Stimulated activated CD4-positive, alpha-beta T cell treated with anti-CD3 and anti-CD28 coated beads, Interleukin-2, amount 100 ng/mL, for 24 hours (primary cell): ENCODE data around the gene R3HDM4.
A peak's percentile ranks its signal among the peaks of the same experiment; 100 is the strongest.
"Not testable (repeated sequence)": the region's sequence is repeated elsewhere in the genome, so short reads cannot be mapped to it uniquely, and the experiment has no call there.

Source experiments
- DNase-seq, 2 donors: peaks; one replicate each; pipeline ENCODE4 v3.0.0-alpha.2; 2020

The R3HDM4 gene

GRCh38 chr19:913080-913748, at the start of gene R3HDM4:
Gene R3HDM4 (minus strand): TSS chr19:913219. CDS start chr19:913157, 62 bp downstream.
- DNase-seq: peak; percentile 84 to 89

DNA sequence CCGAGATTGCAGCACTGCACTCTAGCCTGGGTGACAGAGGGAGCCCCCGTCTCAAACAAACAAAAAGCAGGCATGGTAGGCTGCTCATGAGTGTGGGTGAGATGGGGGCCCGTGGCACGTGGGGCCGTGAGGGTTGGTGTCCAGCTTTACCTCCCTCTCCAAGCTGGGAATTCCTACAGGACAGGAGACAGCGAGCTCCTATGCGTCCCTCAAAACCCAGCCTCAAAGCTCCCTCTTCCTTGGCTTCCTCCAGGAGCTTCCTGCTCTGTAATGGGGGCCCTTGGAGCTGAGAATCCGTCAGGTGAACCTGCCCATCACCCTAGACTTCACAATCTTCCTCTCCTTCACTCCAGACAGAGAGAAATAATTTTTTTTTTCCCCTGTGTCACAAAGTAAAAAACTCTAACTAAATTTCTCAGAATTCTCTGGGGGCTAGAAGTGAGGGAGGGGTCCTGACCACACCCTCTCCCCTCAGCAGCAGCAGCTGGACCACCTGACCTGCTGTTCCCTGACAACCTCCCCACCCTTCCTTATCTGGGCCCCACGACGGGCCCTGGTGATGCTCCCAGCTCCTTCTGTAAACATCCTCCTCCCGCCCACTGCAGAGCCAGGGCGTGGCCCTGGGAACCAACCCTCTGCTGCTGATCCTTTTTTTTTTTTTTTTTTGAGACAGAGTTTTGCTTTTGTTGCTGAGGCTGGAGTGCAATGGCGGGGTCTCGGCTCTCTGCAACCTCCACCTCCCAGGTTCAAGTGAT, 49.0 kb upstream of the R3HDM4 start:
- DNase-seq: no peak

- no peak for DNase-seq
Observed at GRCh38 chr19:960601-960938, 47.6 kb upstream of the R3HDM4 start.

DNA sequence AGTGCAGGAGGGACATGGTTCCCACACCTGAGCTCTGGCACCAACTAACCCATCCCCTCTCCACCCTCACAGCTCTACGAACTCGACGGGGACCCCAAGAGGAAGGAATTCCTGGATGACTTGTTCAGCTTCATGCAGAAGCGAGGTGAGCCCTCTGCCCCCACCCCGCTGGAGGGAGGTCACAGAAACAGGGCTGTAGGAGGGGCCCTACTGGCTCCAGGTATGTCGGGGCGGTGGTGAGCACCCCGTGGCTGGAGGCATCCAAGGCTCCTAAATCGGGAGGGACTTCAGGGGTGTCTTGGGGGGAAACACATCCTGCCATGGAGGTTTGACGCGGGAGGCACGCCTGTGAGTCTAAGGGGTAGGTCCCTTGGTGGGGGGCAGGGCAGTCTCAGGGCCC, 47.0 kb upstream of the R3HDM4 start:
- no peak for DNase-seq

DNA sequence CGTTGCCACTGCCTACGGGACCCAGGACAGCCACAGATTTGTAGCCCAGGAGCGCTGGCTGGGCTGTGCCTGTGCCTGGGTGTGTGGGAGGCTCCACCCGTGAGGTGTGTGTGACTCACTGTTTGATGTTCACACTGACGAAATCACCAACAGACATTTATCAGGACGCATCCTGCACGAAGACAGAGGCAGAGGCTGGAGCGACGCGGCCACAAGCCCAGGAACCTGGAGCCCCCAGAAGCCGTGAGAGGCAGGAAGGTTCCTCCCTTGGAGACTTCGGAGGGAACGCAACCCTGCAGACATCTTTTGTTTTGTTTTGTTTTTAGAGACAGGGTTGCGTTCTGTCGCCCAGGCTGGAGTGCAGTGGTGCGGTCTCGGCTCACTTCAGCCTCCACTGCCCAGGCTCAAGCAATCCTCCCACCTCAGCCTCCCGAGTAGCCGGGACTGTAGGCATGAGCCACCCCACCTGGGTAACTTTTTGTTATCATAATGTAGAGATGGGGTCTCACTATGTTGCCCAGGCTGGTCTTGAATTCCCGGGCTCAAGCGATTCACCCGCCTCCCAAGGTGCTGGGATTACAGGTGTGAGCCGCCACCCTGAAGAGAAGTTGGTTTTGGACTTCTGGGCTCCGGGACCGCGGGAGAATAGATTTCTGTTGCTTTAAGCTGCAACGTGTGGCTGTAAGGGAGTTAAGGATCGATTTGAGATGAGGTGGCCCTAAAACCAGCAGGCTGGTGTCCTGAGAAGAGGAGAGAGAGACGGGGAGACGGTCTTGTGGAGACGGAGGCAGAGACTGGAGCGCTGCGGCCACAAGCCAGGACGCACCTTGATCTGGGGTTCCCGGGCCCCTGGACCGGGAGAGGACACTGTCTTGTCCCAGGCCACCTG, 46.2 kb upstream of the R3HDM4 start:
- peak; percentile 52 to 53 for DNase-seq

- not testable (repeated sequence) for DNase-seq
Observed at GRCh38 chr19:957578-957977, 44.6 kb upstream of the R3HDM4 start.

- no peak for DNase-seq
Observed at GRCh38 chr19:956766-957440, 43.9 kb upstream of the R3HDM4 start.

- no peak for DNase-seq
Observed at GRCh38 chr19:955803-956765, 43.1 kb upstream of the R3HDM4 start.

DNA sequence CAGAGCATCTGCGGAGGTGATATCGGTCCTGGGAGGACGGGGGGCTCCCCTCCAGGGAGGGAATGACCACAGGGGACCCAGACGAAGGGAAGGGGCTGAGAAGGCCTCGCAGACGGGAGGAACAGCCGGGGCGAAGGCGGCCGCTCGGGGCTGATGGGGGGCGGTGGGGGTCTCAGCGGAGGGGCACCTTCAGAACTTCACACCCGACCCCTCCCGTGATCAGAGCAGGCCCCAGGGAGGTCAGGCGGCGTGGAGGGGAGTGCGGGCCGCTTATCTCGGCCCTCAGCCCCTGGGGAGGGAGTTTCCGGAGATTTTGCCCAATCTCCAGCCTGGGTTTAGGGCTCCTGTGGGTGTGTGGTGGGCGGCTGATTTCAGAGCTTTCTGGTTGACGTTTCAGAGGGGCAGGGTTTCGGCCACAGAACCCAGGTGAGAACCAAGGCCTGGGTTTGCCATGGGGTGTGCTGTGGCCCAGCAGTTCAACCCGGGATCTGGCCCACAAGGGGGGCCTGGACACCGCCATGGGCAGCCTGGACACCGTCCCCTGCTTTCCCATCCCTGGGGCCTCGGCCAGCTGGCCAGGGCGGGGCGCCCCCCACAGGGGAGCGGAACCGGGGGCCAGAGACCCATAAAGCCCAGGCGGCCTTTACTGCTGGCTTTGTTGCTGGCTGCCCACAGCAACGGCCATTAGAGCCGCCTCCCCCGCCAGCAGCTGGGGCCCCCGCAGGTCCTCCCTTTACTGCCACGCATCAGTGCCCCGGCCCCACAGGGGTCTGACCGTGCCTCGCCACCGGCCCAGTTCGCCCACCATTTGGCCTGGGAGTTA, 41.9 kb upstream of the R3HDM4 start:
- DNase-seq: no peak

GRCh38 chr19:954272-954671, 41.3 kb upstream of the R3HDM4 start:
- no peak for DNase-seq

DNA sequence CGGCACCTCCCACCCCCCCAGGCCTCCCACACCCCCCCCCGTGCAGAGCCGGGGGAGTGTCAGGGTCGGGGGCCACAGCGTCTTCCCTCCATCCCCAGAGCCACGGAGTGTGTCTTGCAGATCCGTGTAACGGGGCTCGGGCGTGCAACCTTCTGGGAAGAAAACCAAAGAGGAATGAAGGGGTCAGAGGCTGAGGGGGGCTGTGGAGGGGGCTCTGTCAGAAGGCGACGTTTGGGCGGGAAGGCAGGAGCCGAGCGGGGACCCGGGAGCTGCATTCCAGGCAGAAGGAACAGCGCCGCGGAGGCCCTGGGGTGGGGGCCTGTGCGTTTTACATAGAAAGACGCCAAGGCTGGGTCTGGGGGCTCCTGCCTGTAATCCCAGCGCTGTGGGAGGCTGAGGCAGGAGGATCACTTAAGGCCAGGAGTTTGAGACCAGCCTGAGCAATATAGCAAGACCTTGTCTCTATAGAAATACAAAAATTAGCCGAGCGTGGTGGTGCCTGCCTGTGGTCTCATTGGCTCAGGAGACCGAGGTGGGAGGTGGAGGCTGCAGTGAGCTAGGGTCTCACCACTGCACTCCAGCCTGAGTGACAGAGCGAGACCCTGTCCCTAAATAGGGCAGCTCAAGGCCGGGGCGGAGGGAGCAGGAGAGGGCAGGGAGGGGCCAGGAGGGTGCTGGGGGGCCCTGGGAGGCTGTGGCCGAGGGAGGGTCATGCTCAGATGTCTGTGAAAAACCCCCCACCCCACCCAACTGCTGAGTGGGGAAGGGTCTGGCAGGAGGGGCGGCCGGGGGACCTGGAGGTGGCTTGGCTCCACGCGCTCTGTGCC, 40.6 kb upstream of the R3HDM4 start:
- DNase-seq: no peak

GRCh38 chr19:952680-953444, 39.8 kb upstream of the R3HDM4 start:
- DNase-seq: no peak

GRCh38 chr19:952049-952679, 39.1 kb upstream of the R3HDM4 start:
- DNase-seq: no peak

DNA sequence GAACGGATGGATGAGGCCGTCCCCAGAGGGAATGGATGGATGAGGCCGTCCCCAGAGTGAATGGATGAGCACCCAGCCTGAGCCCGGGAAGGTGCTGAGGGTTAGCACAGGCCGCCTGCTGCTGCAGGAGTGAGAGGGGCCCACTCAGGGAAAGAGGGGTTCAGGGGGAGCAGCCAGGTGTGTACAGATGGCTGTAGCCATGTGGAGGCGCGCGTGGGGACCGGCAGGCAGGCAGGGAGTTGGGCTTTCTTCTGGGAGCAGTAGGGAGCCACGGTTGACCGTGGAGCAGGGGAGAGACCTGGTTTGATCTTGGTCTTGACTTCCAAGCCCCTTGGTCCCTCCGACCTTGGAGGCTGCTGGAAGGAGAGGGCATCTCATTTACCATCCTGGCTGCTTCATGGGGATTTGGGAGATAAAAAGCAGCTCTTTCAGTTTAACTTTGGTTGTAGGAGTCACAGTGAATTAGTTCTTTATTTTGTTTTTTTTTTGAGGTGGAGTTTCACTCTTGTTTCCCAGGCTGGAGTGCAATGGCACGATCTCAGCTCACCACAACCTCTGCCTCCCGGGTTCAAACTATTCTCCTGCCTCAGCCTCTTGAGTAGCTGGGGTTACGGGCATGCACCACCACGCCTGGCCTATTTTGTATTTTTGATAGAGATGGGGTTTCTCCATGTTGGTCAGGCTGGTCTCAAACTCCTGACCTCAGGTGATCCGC, 37.5 kb upstream of the R3HDM4 start:
- no peak for DNase-seq

DNA sequence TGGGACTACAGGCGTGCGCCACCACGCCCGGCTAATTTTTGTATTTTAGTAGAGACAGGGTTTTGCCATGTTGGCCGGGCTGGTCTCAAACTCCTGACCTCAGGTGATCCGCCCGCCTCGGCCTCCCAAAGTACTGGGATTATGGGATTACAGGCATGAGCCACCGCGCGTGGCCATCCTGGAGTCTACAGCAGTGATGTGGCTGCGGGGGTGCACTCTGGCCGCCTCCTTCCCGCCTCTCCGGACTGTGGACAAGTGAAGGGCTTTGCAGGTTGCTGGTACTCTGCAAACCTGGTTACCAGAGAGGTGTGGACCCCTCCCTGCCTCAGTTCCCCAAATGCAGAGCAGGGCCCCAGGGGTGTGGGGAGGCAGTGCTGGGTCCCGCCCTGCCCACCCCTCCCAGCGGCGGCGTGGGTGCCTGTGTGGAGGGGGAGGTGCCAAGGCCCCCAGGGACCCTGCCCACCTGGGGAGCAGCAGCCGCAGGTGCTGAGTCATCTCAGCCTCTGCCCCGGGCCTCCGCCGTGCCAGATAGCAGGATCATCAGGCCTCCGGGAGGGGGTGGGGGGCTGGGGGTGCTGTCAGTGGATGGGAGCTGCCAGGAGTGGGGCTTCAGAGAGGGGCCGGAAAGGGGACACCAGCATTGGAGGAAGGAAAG, 36.0 kb upstream of the R3HDM4 start:
- DNase-seq: no peak

DNA sequence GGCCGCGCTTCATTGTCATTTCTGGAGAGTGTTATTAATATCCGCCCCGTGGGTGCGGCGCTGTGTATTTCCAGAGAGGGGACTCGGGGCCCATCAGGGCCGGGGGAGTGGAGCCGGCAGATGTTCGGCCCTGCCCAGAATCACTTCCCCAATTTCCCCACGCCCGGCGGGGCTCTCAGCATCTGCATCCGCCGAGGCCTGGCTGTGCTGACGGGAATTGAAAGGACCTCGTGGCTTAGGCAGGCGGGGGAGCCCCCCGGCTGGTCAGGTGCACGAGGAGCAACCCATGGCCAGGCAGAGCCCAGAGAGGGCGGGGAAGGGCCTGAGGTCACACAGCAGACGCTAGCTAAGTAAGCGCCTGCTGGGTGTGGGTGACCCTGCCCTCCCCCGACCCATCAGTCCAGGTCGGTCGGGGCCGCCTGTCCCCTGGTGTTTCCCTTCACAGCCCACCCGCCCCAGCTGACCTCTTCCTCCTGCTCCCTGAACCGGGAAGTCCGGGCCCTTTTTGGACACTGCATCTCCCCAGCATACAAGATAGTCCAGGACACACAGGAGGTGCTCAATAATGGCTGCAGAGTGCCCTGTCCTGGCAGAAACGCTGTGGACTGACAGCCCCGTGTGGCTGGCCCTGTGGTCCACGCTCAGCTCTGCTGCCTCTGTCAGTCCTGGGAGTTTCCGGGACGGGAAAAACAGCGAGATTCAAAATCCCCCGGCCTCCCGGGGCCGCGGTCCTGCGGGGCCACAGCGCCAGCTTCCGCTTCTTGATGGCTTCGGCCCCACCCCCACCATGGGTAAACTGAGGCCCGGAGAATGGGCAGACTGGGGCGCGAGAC, 34.9 kb upstream of the R3HDM4 start:
- DNase-seq: no peak
